ENCODE data around the gene KCTD1. TPM values are rescaled to one million over a fixed set of nuclear protein-coding genes. Genes with fewer than 3 reads are reported as not detected.

KCTD1 gene
- total and polyA plus RNA-seq, 4 experiments from 2014 or later = 0.34 to 3.4 (median 2.8) TPM; not detected in 1

DNA sequence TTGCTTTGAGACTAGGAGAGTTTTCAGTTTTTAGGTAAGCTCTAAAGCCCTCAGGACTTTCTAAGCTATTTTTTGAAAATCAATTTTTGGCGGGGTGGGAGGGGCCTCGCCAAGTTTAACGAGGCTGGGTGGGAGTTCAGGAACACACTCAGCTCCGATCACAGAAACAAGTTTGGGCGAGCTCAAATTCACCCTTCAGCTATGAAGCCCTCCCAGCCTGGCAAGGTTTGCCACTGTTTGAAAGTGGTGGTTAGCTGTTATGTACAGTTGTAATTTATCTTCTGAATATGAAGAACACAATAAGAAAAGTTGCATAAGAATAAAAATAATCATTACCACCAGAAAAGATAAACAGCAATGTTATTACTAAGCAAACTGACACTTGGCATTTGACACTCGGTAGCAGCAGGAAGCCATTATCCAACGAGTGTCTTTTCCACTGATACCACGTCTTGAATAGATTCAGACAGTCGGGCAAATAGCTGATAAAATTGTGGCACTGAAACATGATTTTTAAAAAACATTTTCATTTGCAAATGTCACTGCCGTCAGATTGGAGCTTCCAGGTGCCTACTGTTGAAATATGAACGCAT is 59.8 kb downstream of the KCTD1 start:
- no peaks in the 10 kb centered on the region for H3K27me3 ChIP-seq (ENCODE audit: insufficient read depth, low read length)
- ChIA-PET CTCF (ENCODE audit: partially characterized antibody) (no interaction called here), POLR2A (ENCODE audit: partially characterized antibody) (interaction anchor here (0.7 kb wide), 1 partner anchor 31 kb away, joined by 3 read pairs; no protein-coding TSS in a partner anchor)
- no peaks in the 10 kb centered on the region for H3K36me3 ChIP-seq (ENCODE audit: insufficient read depth, low read length)
- Mint-ChIP-seq H3K4me3 (no peak overlapping the region), H3K9me3 (no peaks in the 10 kb centered on the region), H3K4me1 (peaks cover 0 to 2% (median 0%) of the 10 kb centered on the region in 4 donors), H3K36me3 (no peaks in the 10 kb centered on the region), H3K27ac (no peak overlapping the region), H3K27me3 (no peaks in the 10 kb centered on the region)
- no peak overlapping the region for H3K27ac ChIP-seq (ENCODE audit: low read depth, low read length)
- H3K4me3 ChIP-seq (ENCODE audit: low read length in 2 of 2) = no peak overlapping the region
- H3K9me3 ChIP-seq (ENCODE audit: control insufficient read depth in 1 of 2, low read length in 2 of 2) = no peaks in the 10 kb centered on the region
- intact Hi-C loops (cut with micrococcal nuclease) = no loop called here
- no peaks in the 10 kb centered on the region for H3K4me1 ChIP-seq (ENCODE audit: insufficient read depth, low read length)
- no peak for DNase-seq

DNA sequence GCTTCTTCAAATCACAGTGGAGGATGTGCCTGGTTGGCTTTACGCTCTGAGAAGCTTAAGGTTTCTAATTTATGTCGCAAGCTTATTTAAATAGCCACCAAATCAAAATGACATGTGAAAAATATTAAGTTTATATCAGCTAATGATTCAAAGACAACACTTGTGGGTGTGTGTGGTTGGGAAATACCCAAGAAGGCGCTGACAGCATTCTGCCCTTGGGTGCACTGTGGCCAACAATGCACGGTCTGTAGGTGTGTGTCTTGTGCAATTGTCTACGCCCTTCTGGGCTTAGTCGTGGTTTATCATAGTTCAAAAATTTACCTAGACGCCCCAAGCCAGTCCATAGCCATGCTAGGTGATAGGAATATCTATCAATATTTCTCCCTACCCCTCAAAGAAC is 60.9 kb downstream of the KCTD1 start:
- no peaks in the 10 kb centered on the region for H3K9me3 Mint-ChIP-seq
- no peaks in the 10 kb centered on the region for H3K27me3 Mint-ChIP-seq
- DNase-seq = no peak
- no peak overlapping the region for H3K4me3 Mint-ChIP-seq
- H3K4me1 Mint-ChIP-seq = peaks cover 0 to 2% (median 0%) of the 10 kb centered on the region in 4 donors
- Histone ChIP-seq H3K27ac (ENCODE audit: low read depth, low read length) (no peak overlapping the region), H3K9me3 (ENCODE audit: control insufficient read depth in 1 of 2, low read length in 2 of 2) (no peaks in the 10 kb centered on the region), H3K4me3 (ENCODE audit: low read length in 2 of 2) (no peak overlapping the region), H3K4me1 (ENCODE audit: insufficient read depth, low read length) (no peaks in the 10 kb centered on the region), H3K27me3 (ENCODE audit: insufficient read depth, low read length) (no peaks in the 10 kb centered on the region), H3K36me3 (ENCODE audit: insufficient read depth, low read length) (no peaks in the 10 kb centered on the region)
- intact Hi-C loops (cut with micrococcal nuclease) = no loop called here
- ChIA-PET POLR2A (ENCODE audit: partially characterized antibody) (no interaction called here), CTCF (ENCODE audit: partially characterized antibody) (interaction anchor here (0.7 kb wide), 1 partner anchor 39 kb away, joined by 3 read pairs; no protein-coding TSS in a partner anchor)
- no peaks in the 10 kb centered on the region for H3K36me3 Mint-ChIP-seq
- no peak overlapping the region for H3K27ac Mint-ChIP-seq

DNA sequence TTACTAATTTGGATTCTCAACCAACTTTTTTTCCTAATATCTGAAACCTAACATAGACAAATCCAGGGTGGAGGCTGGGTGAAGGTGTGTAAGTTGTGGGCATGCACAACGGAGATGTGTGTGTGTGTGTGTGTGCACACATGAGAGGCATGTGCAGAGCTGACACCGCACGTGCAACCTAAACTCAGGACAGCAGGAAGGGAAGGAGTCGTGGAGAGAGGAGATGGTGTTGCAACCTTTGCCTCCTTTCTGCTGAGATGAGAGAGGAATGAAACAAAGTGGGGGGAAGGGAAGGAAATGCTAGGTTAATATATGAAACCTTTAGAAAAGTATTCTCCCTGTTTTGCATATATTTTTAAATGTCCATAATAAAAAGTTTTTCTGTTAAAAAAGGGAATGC is 64.7 kb downstream of the KCTD1 start:
- Histone ChIP-seq H3K4me3 (ENCODE audit: low read length in 2 of 2) (no peak overlapping the region), H3K36me3 (ENCODE audit: insufficient read depth, low read length) (no peaks in the 10 kb centered on the region), H3K4me1 (ENCODE audit: insufficient read depth, low read length) (no peaks in the 10 kb centered on the region), H3K27me3 (ENCODE audit: insufficient read depth, low read length) (no peaks in the 10 kb centered on the region), H3K27ac (ENCODE audit: low read depth, low read length) (no peak overlapping the region), H3K9me3 (ENCODE audit: control insufficient read depth in 1 of 2, low read length in 2 of 2) (no peaks in the 10 kb centered on the region)
- Mint-ChIP-seq H3K27ac (no peak overlapping the region), H3K4me3 (no peak overlapping the region), H3K36me3 (no peaks in the 10 kb centered on the region), H3K4me1 (peaks cover 0 to 2% (median 0%) of the 10 kb centered on the region in 4 donors), H3K9me3 (no peaks in the 10 kb centered on the region), H3K27me3 (no peaks in the 10 kb centered on the region)
- intact Hi-C loops (cut with micrococcal nuclease) = no loop called here
- CTCF ChIA-PET (ENCODE audit: partially characterized antibody) = no interaction called here
- DNase-seq = no peak
- POLR2A ChIA-PET (ENCODE audit: partially characterized antibody) = no interaction called here

DNA sequence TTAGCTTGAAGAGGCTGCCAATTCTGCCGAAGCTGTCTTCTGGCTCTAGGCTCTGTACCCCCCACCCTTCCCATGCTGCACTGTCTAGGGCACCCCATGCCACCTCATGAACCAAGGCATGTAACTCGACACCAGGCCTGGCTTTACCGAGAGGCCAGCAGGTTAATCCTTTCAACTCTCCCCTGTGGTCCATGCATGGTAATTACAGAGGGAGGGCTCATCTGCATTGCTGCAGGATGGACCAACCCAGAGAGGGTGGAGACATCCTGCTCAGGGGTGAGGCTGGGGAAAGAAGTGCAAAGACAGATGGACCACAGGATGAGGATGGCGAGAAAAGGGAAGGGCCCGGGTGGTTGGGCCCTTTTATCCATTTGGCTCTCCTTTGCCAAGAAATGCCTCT is 65.8 kb downstream of the KCTD1 start:
- Histone ChIP-seq H3K27me3 (ENCODE audit: insufficient read depth, low read length) (no peaks in the 10 kb centered on the region), H3K36me3 (ENCODE audit: insufficient read depth, low read length) (no peaks in the 10 kb centered on the region), H3K4me1 (ENCODE audit: insufficient read depth, low read length) (no peaks in the 10 kb centered on the region), H3K9me3 (ENCODE audit: control insufficient read depth in 1 of 2, low read length in 2 of 2) (no peaks in the 10 kb centered on the region), H3K4me3 (ENCODE audit: low read length in 2 of 2) (no peak overlapping the region), H3K27ac (ENCODE audit: low read depth, low read length) (no peak overlapping the region)
- intact Hi-C loops (cut with micrococcal nuclease) = no loop called here
- Mint-ChIP-seq H3K4me1 (peaks cover 0 to 2% (median 0%) of the 10 kb centered on the region in 4 donors), H3K36me3 (no peaks in the 10 kb centered on the region), H3K27ac (no peak overlapping the region), H3K4me3 (no peak overlapping the region), H3K9me3 (no peaks in the 10 kb centered on the region), H3K27me3 (no peaks in the 10 kb centered on the region)
- DNase-seq = no peak
- CTCF ChIA-PET (ENCODE audit: partially characterized antibody) = no interaction called here
- POLR2A ChIA-PET (ENCODE audit: partially characterized antibody) = no interaction called here

DNA sequence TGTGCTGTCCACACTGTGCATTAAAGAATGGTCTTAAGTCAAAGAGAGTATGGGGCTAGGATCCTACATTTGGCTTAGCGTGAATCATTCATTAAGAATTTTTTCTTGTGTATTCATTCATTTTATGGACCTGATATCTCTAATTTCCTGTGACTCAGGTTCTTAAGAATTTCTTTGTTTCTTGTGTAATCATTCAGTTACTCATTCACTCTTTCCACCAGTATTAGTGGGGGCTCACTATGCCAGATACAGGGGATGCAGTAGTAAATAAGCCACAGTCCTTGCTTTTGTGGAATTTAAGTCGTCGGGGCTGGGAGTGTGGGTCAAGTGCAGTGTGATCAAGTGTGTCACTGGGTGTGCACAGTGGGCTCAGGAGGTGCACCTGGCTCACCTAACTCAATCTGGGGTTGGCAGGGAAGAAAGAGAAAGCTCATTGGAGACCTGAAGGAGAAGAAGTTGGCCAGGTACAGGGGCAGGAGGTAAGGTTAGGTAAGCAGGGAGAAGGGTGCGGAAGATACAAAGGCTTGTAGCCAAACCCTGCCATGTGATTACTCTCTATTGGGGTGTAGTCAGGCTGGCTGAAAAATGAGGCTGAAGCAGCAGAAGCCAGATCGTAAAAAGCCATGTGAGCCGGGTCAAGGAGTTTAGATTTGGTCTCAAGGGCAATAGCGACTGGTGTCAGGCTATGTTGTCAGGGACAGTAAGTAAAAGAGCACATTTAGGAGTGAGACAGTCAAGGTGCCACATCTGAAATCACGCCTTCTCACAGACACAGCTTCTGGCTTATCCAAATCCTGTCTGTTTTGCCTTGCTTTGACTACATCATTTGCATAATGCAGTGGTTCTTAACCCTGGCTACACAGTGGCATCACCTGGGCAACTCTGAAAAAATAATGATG is 67.2 kb downstream of the KCTD1 start:
- H3K27ac Mint-ChIP-seq = no peak overlapping the region
- CTCF ChIA-PET (ENCODE audit: partially characterized antibody) = no interaction called here

DNA sequence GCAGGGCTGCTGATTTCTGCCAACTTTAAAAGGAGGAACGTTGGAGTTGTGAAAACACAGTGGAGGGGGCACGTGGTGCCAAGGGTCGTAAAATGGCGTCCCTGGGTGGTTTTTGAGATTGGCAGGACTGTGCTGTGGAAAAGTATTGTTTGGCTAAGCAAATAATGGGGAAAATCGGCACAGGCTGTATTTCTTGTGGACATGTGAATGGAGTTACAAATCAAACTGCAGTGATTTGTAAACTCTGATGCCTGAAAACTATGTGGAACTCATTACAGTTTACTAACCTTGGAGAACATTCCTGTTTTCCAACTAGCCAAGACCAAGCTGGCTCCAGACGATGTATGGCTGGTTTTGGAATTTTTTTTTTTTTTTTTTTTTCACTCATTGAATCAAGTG is 68.7 kb downstream of the KCTD1 start:
- no peaks in the 10 kb centered on the region for H3K27me3 Mint-ChIP-seq
- Histone ChIP-seq H3K27me3 (ENCODE audit: insufficient read depth, low read length) (no peaks in the 10 kb centered on the region), H3K4me3 (ENCODE audit: low read length in 2 of 2) (no peak overlapping the region), H3K27ac (ENCODE audit: low read depth, low read length) (no peak overlapping the region), H3K4me1 (ENCODE audit: insufficient read depth, low read length) (no peaks in the 10 kb centered on the region), H3K9me3 (ENCODE audit: control insufficient read depth in 1 of 2, low read length in 2 of 2) (no peaks in the 10 kb centered on the region), H3K36me3 (ENCODE audit: insufficient read depth, low read length) (no peaks in the 10 kb centered on the region)
- no peak for DNase-seq
- H3K4me1 Mint-ChIP-seq = peaks cover 0 to under 1% (median 0%) of the 10 kb centered on the region in 4 donors
- intact Hi-C loops (cut with micrococcal nuclease) = no loop called here
- H3K4me3 Mint-ChIP-seq = no peak overlapping the region
- no peak overlapping the region for H3K27ac Mint-ChIP-seq
- ChIA-PET POLR2A (ENCODE audit: partially characterized antibody) (no interaction called here), CTCF (ENCODE audit: partially characterized antibody) (no interaction called here)
- no peaks in the 10 kb centered on the region for H3K9me3 Mint-ChIP-seq
- no peaks in the 10 kb centered on the region for H3K36me3 Mint-ChIP-seq

More for the DNA sequence above, 67.2 kb downstream of the KCTD1 start:
- Mint-ChIP-seq H3K36me3 (no peaks in the 10 kb centered on the region), H3K4me1 (peaks cover 0 to 2% (median 0%) of the 10 kb centered on the region in 4 donors), H3K9me3 (no peaks in the 10 kb centered on the region), H3K27me3 (no peaks in the 10 kb centered on the region), H3K4me3 (no peak overlapping the region)
- Histone ChIP-seq H3K36me3 (ENCODE audit: insufficient read depth, low read length) (no peaks in the 10 kb centered on the region), H3K27ac (ENCODE audit: low read depth, low read length) (no peak overlapping the region), H3K4me3 (ENCODE audit: low read length in 2 of 2) (no peak overlapping the region), H3K27me3 (ENCODE audit: insufficient read depth, low read length) (no peaks in the 10 kb centered on the region), H3K9me3 (ENCODE audit: control insufficient read depth in 1 of 2, low read length in 2 of 2) (no peaks in the 10 kb centered on the region), H3K4me1 (ENCODE audit: insufficient read depth, low read length) (no peaks in the 10 kb centered on the region)
- intact Hi-C loops (cut with micrococcal nuclease) = no loop called here
- POLR2A ChIA-PET (ENCODE audit: partially characterized antibody) = no interaction called here
- no peak for DNase-seq

DNA sequence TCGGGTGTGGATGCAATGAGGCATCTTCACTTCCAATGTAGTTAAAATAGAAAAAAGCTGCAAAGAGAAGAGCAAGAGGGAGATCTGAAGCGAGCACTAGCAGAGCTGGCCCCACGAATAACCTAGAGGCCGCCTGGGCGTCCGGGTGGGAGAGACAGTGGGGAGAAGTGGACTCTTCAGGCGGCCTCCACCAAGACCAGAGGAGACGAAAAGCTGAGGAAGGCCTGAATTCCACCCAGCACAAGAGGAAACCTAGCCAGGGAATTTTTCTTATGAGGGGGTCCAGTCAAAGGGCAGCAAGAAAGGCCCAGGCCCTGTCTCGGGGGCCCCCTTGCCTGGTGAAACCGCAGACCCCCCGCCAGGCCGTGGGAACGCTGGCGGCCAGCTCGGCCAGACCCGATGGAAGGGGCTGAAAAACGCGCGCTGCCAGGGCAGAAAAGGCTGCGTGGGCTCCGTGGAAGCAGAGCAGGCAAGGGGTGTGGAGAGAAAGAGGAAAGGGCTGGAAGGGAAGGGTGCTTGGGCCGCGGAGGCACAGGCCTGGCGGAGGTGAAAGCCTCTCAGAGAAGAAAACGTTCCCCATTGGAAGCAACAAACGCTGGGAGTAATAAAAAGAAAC is 69.2 kb downstream of the KCTD1 start:
- CTCF ChIA-PET (ENCODE audit: partially characterized antibody) = no interaction called here
- DNase-seq = no peak
- POLR2A ChIA-PET (ENCODE audit: partially characterized antibody) = no interaction called here
- Histone ChIP-seq H3K27me3 (ENCODE audit: insufficient read depth, low read length) (no peaks in the 10 kb centered on the region), H3K9me3 (ENCODE audit: control insufficient read depth in 1 of 2, low read length in 2 of 2) (no peaks in the 10 kb centered on the region), H3K4me3 (ENCODE audit: low read length in 2 of 2) (no peak overlapping the region), H3K4me1 (ENCODE audit: insufficient read depth, low read length) (no peaks in the 10 kb centered on the region), H3K27ac (ENCODE audit: low read depth, low read length) (no peak overlapping the region), H3K36me3 (ENCODE audit: insufficient read depth, low read length) (no peaks in the 10 kb centered on the region)
- H3K36me3 Mint-ChIP-seq = no peaks in the 10 kb centered on the region
- H3K4me1 Mint-ChIP-seq = no peaks in the 10 kb centered on the region
- H3K27me3 Mint-ChIP-seq = no peaks in the 10 kb centered on the region
- no peak overlapping the region for H3K27ac Mint-ChIP-seq
- H3K9me3 Mint-ChIP-seq = no peaks in the 10 kb centered on the region
- H3K4me3 Mint-ChIP-seq = no peak overlapping the region
- intact Hi-C loops (cut with micrococcal nuclease) = no loop called here
